ENCODE data around the gene NT5C3A.
"Not testable (repeated sequence)": the region's sequence is repeated elsewhere in the genome, so short reads cannot be mapped to it uniquely, and the experiment has no call there.

The NT5C3A gene

GRCh38 chr7:32979902-32980301, 82.7 kb downstream of the NT5C3A start:
- not testable (repeated sequence) for DNase-seq (ENCODE audit: low read depth in 2 of 2)

- DNase-seq (ENCODE audit: low read depth in 2 of 2), result not testable (repeated sequence)
These were observed 83.3 kb downstream of the NT5C3A start for GRCh38 chr7:32979246-32979645.

DNA sequence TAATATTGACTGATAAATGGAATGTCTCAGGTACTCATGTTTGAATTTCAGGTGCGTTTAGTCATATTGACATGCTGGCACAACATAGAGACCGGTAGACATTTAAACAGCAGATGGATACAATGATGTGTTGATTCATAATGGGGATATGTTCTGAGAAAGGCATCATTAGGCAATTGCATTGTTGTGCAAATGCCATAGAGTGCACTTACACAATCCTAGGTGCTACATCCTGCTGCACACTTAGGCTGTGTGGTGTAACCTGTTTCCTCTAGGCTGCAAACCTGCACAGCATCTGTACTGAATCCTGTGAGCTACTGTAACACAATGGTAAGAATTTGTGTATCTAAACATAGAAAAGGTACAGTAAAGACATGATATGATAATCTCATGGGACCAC, 85.4 kb downstream of the NT5C3A start:
- not testable (repeated sequence) for DNase-seq (ENCODE audit: low read depth in 2 of 2)

GRCh38 chr7:32971967-32972366, 90.6 kb downstream of the NT5C3A start:
- not testable (repeated sequence) for DNase-seq (ENCODE audit: low read depth in 2 of 2)

- not testable (repeated sequence) for DNase-seq (ENCODE audit: low read depth in 2 of 2)
These were observed 95.4 kb downstream of the NT5C3A start for GRCh38 chr7:32967268-32967582.

DNA sequence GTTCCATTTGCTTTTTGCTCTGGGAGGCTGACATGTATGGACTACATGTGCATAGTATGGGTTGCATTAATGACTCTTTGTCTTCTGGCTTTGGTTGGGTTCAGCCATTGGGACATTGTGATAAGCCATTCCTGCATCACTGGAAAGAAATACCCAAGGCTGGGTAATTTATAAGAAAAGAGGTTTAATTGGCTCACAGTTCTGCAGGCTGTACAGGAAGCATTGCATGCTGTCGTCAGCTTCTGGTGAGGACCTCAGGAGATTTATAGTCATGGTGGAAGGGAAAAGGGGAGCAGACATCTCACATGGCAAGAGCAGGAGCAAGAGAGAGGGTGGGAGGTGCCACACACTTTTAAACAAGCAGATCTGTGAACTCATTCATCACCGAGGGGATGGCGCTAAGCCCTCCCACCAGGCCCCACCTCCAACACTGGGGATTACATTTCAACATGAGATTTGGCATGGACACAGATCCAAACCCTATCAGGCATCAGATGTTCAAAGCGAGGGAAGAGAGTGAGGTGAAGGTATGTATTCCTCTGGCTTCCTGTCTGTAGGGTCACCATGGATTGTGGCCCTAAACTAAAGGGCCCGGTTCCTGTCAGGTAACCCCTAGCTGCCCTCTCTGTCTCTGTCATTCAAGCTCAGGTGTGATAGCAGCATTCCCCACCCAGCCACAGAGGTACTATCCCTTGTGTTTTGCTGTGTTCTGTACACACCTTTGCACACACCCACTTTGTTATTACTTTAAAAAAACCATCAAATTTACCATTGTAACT, 95.9 kb downstream of the NT5C3A start:
- DNase-seq (ENCODE audit: low read depth in 2 of 2), result not testable (repeated sequence)

DNA sequence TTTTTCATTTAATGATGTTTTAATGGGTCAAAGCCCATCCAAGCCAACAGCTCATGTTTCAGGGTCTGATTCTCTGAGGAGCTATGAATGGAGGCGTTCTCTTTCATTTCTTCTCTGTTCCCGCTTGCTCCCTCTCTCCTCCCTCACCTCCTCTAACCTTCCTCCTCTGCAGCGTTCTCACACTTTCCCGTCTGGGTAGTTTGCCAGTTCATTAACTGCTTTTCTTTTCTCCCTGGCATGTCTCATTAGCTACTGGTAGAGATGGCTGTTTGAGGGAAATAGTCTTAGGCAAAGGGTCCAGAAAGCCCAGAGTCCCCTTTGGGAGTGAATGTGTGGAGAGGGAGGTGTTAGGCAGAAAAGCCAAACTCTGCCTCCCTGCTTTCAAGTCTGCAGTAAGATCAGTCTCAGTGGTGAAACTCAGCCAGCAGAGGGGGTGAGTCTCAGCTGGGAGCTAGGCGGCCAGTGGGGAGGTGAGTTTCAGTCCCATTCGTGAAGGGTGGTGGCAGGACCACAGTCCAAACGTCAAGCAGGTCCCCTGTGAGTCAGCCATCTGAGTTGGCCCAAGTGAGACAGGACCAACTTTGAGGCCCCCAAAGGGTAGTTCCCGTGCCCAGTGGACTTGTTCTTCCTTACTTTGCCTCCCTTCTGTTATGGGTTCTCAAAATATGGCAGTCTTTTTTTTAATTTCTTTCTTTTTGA, 98.0 kb downstream of the NT5C3A start:
- not testable (repeated sequence) for DNase-seq (ENCODE audit: low read depth in 2 of 2)

Data from stimulated activated CD4-positive, alpha-beta T cell treated with anti-CD3 and anti-CD28 coated beads, Interleukin-4, amount 100 ng/mL, for 48 hours (primary cell).